SH-SY5Y (cell line): ENCODE measurements around the gene HACD1.

ENCODE experiments used
- GATA2 ChIP-seq: IDR thresholded peaks from 2 replicates; pipeline ENCODE4 v1.6.1; 2011; ENCODE audit warnings: mild to moderate bottlenecking, low read depth, low read length
- GATA3 ChIP-seq: IDR thresholded peaks from 2 replicates; pipeline ENCODE4 v1.6.1; 2011; ENCODE audit warnings: low read depth, mild to moderate bottlenecking, low read length, moderate library complexity

HACD1 gene

DNA sequence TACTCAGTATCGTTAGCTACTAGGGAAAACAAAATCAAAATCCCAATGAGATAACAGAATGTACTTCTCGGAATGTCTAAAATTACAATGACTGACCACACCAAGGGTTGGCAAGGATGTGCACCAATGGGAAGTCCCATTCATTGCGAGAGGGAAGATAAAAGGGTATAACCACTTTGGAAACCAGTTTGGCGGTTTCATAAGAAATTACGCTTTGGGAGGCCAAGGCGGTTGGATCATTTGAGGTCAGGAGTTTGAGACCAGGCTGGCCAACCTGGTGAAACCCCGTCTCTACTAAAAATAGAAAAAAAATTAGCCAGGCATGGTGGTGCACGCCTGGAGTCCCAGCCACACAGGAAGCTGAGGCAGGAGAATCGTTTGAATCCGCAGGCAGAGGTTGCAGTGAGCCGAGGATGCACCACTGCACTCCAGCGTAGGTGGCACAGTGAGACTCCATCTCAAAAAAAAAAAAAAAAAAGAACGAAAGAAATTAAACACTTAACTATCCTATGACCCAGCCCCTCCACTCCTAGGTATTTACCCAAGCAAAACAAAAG is 7.6 kb downstream of the HACD1 start:
- no peak for TF ChIP-seq GATA2
- no peak for TF ChIP-seq GATA3

GRCh38 chr10:17607603-17608332 is 9.4 kb downstream of the HACD1 start:
- no peak for TF ChIP-seq GATA3
- TF ChIP-seq GATA2 = no peak

DNA sequence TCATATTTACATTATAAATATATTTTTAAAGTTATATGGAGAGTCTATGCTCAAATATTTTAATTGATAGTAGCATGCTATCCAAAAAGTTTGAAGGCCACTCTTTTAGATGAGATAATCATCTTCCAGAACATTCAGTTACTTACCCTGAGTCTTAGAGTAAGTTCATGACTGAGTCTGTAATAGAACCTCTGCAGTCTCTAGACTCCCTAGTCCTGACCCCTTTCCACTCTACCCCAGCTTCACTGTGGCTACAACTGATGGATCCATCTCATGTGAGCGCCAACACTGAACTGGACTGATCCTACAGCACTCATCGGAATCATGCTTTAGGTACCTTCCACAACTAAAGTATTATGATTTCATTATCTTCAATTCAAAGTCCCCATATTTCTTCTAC is 10.1 kb downstream of the HACD1 start:
- no peak for TF ChIP-seq GATA3
- TF ChIP-seq GATA2 = no peak

GRCh38 chr10:17606547-17607040 is 10.6 kb downstream of the HACD1 start:
- TF ChIP-seq GATA3 = no peak
- no peak for TF ChIP-seq GATA2

DNA sequence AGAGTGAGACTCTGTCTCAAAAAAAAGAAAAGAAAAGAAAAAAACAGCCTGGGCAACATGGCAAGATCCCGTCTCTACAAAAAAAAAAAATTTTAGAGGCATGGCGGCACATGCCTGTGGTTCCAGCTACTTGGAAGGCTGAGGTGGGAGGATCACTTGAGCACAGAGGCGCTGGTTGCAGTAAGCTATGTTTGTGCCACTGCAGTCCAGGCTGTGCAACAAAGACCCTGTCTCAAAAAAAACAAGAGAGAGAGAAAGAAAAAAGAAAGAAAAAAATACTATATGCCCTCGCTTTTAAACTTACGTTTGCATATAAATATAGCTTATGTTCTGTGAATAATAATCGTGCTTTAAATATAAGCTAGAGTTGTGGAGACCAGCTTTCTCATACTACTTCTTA is 11.2 kb downstream of the HACD1 start:
- no peak for TF ChIP-seq GATA3
- no peak for TF ChIP-seq GATA2

GRCh38 chr10:17599089-17599488 is 18.1 kb downstream of the HACD1 start:
- no peak for TF ChIP-seq GATA3
- no peak for TF ChIP-seq GATA2

DNA sequence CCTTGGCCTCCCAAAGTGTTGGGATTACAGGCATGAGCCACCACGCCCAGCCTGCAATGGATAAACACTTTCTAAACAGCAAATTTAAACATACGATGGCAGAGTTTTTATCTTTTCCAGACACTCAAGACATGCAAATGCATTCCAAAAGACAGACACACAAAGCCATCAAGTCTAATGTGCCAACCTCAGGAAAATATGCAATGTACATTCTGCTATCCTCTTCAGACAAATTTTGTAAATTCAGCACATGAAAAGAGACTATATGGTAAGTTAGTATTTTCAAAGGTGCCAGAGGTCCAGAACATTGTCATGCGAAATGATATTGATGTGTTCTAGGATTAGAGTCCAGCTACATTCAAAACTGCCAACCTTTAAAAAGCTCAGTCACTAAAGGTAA is 19.8 kb downstream of the HACD1 start:
- TF ChIP-seq GATA3 = no peak
- TF ChIP-seq GATA2 = no peak

GRCh38 chr10:17590969-17591645 is 26.1 kb downstream of the HACD1 start:
- TF ChIP-seq GATA3 (no peak), GATA2 (no peak)

DNA sequence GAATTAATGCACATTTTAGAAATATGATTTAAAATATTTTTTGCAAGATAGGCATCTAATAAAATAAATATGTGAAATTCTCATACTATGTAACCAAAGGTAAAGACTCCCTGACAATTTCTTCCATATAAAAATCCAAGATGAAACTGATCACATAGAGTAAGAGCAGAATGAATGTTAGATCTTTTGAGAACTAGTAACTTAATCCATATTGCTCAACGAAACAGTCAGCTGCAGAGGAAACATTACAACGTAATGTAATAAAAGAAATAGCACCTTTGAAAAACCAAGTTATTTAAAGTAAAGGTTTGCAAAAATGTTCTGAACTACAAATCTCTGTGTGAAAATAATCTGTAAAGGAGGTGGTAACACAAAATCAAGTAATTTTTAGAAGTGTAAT is 28.8 kb downstream of the HACD1 start:
- TF ChIP-seq GATA3 = no peak
- no peak for TF ChIP-seq GATA2

DNA sequence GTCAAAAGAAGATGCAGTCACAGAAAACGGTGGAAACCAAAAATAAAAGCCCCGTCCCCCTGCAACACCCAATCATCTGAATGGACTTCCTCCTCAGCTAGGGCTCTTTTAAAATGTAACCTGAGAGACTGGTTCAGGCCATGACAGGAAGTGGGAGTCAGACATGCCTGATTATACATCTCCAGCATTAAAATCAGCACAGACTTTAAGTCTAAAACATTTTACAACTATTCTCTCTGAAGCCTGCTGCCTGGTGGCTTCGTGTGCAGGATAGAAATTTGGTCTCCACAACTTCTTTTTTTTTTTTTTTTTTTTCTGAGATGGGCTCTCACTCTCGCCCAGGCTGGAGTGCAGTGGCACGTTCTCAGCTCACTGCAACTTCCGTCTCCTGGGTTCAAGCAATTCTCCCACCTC is 30.3 kb downstream of the HACD1 start:
- TF ChIP-seq GATA3 (no peak), GATA2 (no peak)

- TF ChIP-seq GATA2 = no peak
- no peak for TF ChIP-seq GATA3
These were observed 32.2 kb downstream of the HACD1 start for GRCh38 chr10:17585016-17585415.

DNA sequence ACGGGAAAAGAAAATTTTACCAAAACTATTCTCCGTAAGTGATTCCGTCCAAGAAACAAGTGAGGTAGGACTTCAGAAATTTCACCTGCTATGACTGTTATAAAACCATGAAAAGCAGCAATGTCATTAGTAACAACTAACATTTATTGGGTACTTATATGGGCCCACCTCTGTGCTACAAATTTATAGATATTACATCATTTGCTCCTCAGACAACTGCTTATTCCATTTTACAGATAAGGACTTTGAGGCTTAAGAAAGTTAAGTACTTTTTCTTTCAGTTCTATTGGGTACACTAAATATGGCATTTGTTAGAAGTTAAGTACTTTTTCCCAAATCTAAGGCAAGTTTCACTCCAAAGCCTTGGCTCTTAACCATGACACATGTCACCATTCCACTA is 36.3 kb downstream of the HACD1 start:
- TF ChIP-seq GATA2 (no peak), GATA3 (no peak)

DNA sequence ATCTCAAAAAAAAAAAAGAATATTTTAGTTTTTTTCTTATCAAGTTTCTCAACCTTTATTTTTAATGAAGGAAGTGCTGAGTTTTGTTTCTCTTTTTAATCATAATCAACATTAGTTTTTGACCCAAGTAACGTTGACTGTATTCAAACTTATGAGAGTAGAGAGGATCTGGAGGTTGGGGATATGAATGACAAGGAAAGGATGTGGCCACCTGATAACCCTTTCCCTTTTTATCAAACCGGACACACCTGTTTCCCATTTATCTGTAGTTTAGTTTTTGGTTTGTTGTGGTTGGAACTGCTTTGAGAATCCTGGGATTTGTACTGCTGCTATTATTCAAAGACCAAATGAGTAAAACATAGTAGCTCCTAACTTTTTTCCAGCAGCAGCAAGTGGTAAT is 38.6 kb downstream of the HACD1 start:
- TF ChIP-seq GATA2 (no peak), GATA3 (no peak)

GRCh38 chr10:17576768-17577167 is 40.4 kb downstream of the HACD1 start:
- TF ChIP-seq GATA3 (no peak), GATA2 (no peak)

GRCh38 chr10:17564911-17565310 is 52.3 kb downstream of the HACD1 start:
- TF ChIP-seq GATA2 (no peak), GATA3 (no peak)
